Omental fat pad (tissue), 4 donors: ENCODE data around the gene FYCO1. TPM values are rescaled to one million over a fixed set of nuclear protein-coding genes. Genes with fewer than 3 reads are reported as not detected.

Experiments
- ATAC-seq: fragments of 150-250 bp; one replicate; pipeline ENCODE4 v1.9.1; 2016; ENCODE audit warnings: mild to moderate bottlenecking, moderate library complexity; ENCODE audit not compliant: low FRiP score
- DNase-seq: peaks from one replicate; pipeline ENCODE4 v3.0.0-alpha.2; 2019; ENCODE audit warnings: low spot score
- CTCF ChIP-seq, 3 donors: fragments of 450-650 bp; IDR thresholded peaks; one replicate each; pipeline ENCODE4 v1.5.1; 2016 to 2017; ENCODE audit warnings: antibody characterized with exemption in 3 of 3, mild to moderate bottlenecking in 3 of 3, moderate library complexity in 2 of 3
- total RNA-seq, 4 donors: library from RNA; depleted of rRNA; stranded (reverse); fragments of >200 nt; gene quantifications; one replicate each; pipeline ENCODE4 v1.1.0, GENCODE V29; 2016

The FYCO1 gene
- total RNA-seq, 4 donors from 2014 or later: 44.7 to 51.4 (median 47.3) TPM

- no peak for TF ChIP-seq CTCF (IDR thresholded peaks at IDR 0.05)
- DNase-seq (no peak), ATAC-seq (no peak)
These were observed 34.4 kb upstream of the FYCO1 start for GRCh38 chr3:46029953-46030543.

- TF ChIP-seq CTCF (IDR thresholded peaks at IDR 0.05): no peak
- no peak for DNase-seq
- no peak for ATAC-seq
These were observed 32.2 kb upstream of the FYCO1 start for GRCh38 chr3:46027736-46028397.

GRCh38 chr3:46027021-46027705 is 31.5 kb upstream of the FYCO1 start, which contains the start of gene XCR1:
XCR1 (minus strand) TSS chr3:46027483; CDS start chr3:46021947, 5,536 bp downstream.
- DNase-seq (no peak), ATAC-seq (no peak)
- TF ChIP-seq CTCF (IDR thresholded peaks at IDR 0.05): no peak

GRCh38 chr3:46025139-46025538 is 29.5 kb upstream of the FYCO1 start:
- no peak for TF ChIP-seq CTCF (IDR thresholded peaks at IDR 0.05)
- no peak for DNase-seq
- no peak for ATAC-seq

GRCh38 chr3:46024131-46024530 is 28.5 kb upstream of the FYCO1 start:
- ATAC-seq (no peak), DNase-seq (no peak)
- no peak for TF ChIP-seq CTCF (IDR thresholded peaks at IDR 0.05)

- DNase-seq: no peak
- TF ChIP-seq CTCF (IDR thresholded peaks at IDR 0.05): no peak
These were observed 27.5 kb upstream of the FYCO1 start for GRCh38 chr3:46022909-46023785.

More at GRCh38 chr3:46022909-46023785, 27.5 kb upstream of the FYCO1 start:
- ATAC-seq: no peak
